IMR-90 (cell line): ENCODE measurements around the gene F11.

Experiments
- CEBPB ChIP-seq: IDR thresholded peaks from 2 replicates; pipeline ENCODE4 v1.6.1; 2012; ENCODE audit warnings: low read depth, low read length, improper control_type of control experiment
- CTCF ChIP-seq: conservative IDR thresholded peaks from 2 replicates; pipeline ENCODE4 v1.5.1; 2012; ENCODE audit warnings: mild to moderate bottlenecking, low read depth, low read length, improper control_type of control experiment
- MXI1 ChIP-seq: IDR thresholded peaks from 2 replicates; pipeline ENCODE4 v1.6.1; 2012; ENCODE audit warnings: low read depth, mild to moderate bottlenecking, low read length, moderate library complexity, borderline replicate concordance
- POLR2A ChIP-seq: IDR thresholded peaks from 2 replicates; pipeline ENCODE4 v1.6.1; 2012; ENCODE audit warnings: mild to moderate bottlenecking, low read depth, low read length
- RAD21 ChIP-seq: IDR thresholded peaks from 2 replicates; pipeline ENCODE4 v1.6.1; 2012; ENCODE audit warnings: low read length, improper control_type of control experiment
- RCOR1 ChIP-seq: IDR thresholded peaks from 2 replicates; pipeline ENCODE4 v1.6.1; 2012; ENCODE audit warnings: mild to moderate bottlenecking, low read length, improper control_type of control experiment; ENCODE audit not compliant: insufficient replicate concordance
- USF2 ChIP-seq: fragments of 150-350 bp; IDR thresholded peaks from 2 replicates; pipeline ENCODE4 v1.6.1; 2017; ENCODE audit warnings: mild to moderate bottlenecking, antibody characterized with exemption, low read length, low read depth

GRCh38 chr4:186307916-186308315 is 41.9 kb downstream of the F11 start:
- TF ChIP-seq POLR2A (no peak), RCOR1 (no peak), CEBPB (no peak), CTCF (no peak), RAD21 (no peak), USF2 (no peak), MXI1 (no peak)
